IPS-NIHi7 (cell line): ENCODE measurements around the gene SDF2L1.
"Not testable (repeated sequence)": the region's sequence is repeated elsewhere in the genome, so short reads cannot be mapped to it uniquely, and the experiment has no call there.

Source experiments
- DNase-seq: peaks from one replicate; pipeline ENCODE4 v3.0.0; 2012; ENCODE audit warnings: mixed read lengths; ENCODE audit errors: extremely low spot score

Gene SDF2L1

GRCh38 chr22:21686634-21687393, 44.7 kb downstream of the SDF2L1 start:
- no peak for DNase-seq

- no peak for DNase-seq
Observed at GRCh38 chr22:21687685-21688259, 45.7 kb downstream of the SDF2L1 start.

GRCh38 chr22:21688341-21688705, 46.2 kb downstream of the SDF2L1 start:
- DNase-seq: no peak

- no peak for DNase-seq
Observed at GRCh38 chr22:21688706-21689381, 46.7 kb downstream of the SDF2L1 start.

GRCh38 chr22:21690401-21690801, 48.3 kb downstream of the SDF2L1 start:
- no peak for DNase-seq

GRCh38 chr22:21691816-21692215, 49.7 kb downstream of the SDF2L1 start:
- no peak for DNase-seq

GRCh38 chr22:21692856-21693255, 50.8 kb downstream of the SDF2L1 start:
- DNase-seq: not testable (repeated sequence)

- DNase-seq: no peak
Observed at GRCh38 chr22:21693333-21693998, 51.4 kb downstream of the SDF2L1 start.
